Upper lobe of left lung (tissue), 4 donors: ENCODE measurements around the gene KIF21B.

Source experiments
- EP300 ChIP-seq, 4 donors: sonication (generic); formaldehyde crosslinking; IDR thresholded peaks; one replicate each; pipeline ENCODE4 v1.5.1; 2017; ENCODE audit warnings: antibody characterized with exemption in 4 of 4, control low read depth in 2 of 4
- POLR2A ChIP-seq, 4 donors: fragments of 450-650 bp; IDR thresholded peaks; one replicate each; pipeline ENCODE4 v1.5.1; 2016 to 2017; ENCODE audit warnings: antibody characterized with exemption in 4 of 4, mild to moderate bottlenecking in 2 of 4
- POLR2AphosphoS5 ChIP-seq, 2 donors: sonication (generic); formaldehyde crosslinking; IDR thresholded peaks; one replicate each; pipeline ENCODE4 v1.5.1; 2017; ENCODE audit warnings: antibody characterized with exemption in 2 of 2
- TF ChIP-seq, protein P1 (sequence below), 6 experiments: fragments of 450-650 bp in 4 of 6; fragments of 200-600 bp in 2 of 6; sonication (generic) in 2 of 6; IDR thresholded peaks; one replicate each; pipeline ENCODE4 v1.5.1; 2016 to 2019; ENCODE audit warnings: antibody characterized with exemption in 6 of 6

DNA sequence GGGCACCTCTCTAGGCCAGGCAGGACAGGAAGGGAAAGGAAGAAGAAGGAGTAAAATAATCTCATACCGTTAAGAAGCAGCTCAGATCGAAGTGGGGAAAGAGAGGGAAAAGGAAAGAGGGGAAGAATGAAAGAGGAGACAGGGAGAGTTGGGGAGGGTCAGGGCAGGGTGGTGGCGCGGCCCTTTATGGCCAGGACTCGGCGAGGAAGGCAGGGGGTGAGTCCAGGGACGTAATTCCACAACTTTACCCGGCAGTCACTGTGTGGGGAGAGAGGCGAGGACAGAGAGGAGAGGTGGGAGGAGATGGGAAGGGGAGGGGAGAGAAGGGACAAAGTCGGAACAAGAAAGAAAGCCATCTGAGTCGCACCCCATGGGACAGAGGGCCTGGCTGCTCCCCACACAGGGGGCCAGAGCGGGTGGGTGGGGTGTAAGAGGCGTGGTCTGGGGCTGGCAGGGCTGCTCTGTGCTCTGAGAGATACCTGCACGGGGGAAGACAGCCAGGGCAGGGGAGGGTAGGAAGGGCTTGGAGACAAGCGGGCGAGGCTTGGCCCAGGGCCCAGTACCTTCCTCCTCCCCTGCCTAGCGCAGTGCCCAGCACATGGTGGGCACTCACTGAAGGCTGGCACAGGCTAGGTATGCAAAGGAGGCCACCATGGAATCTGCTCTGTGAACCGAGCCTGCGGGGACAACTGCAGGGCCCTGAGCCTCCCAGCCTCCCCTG, 49.4 kb downstream of the KIF21B start:
- TF ChIP-seq, protein P1, sequence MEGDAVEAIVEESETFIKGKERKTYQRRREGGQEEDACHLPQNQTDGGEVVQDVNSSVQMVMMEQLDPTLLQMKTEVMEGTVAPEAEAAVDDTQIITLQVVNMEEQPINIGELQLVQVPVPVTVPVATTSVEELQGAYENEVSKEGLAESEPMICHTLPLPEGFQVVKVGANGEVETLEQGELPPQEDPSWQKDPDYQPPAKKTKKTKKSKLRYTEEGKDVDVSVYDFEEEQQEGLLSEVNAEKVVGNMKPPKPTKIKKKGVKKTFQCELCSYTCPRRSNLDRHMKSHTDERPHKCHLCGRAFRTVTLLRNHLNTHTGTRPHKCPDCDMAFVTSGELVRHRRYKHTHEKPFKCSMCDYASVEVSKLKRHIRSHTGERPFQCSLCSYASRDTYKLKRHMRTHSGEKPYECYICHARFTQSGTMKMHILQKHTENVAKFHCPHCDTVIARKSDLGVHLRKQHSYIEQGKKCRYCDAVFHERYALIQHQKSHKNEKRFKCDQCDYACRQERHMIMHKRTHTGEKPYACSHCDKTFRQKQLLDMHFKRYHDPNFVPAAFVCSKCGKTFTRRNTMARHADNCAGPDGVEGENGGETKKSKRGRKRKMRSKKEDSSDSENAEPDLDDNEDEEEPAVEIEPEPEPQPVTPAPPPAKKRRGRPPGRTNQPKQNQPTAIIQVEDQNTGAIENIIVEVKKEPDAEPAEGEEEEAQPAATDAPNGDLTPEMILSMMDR (IDR thresholded peaks at IDR 0.05) = no peak
- TF ChIP-seq POLR2A (IDR thresholded peaks at IDR 0.05) (no peak), POLR2AphosphoS5 (IDR thresholded peaks at IDR 0.05) (no peak), EP300 (IDR thresholded peaks at IDR 0.05) (no peak)
